IMR-90 (cell line): ENCODE data around the gene CYTH1. TPM values are rescaled to one million over a fixed set of nuclear protein-coding genes. Genes with fewer than 3 reads are reported as not detected.
A peak's percentile ranks its signal among the peaks of the same experiment; 100 is the strongest.

Experiments
- ATAC-seq: fragments of 200-7000 bp; cut with Tn5 transposase; 2 replicates; pipeline ENCODE4 v1.9.1; 2020; ENCODE audit warnings: low read depth, mild to moderate bottlenecking, moderate library complexity
- BruUV-seq: library from RNA; stranded (reverse); fragments of 400-500 nt; replicated peaks from 2 replicates; lab custom pipeline; 2021; lab: Mats Ljungman, UMichigan
- CTCF ChIA-PET: fragments of 300-600 bp; formaldehyde crosslinking; extraction: SDS; loops from one replicate; lab custom pipeline; 2021; ENCODE audit warnings: antibody characterized with exemption; lab: Yijun Ruan, JAX
- POLR2A ChIA-PET: fragments of 300-600 bp; sonication (Branson Sonifier 250); formaldehyde crosslinking; loops from one replicate; lab custom pipeline; 2022; ENCODE audit warnings: antibody characterized with exemption; ENCODE audit not compliant: unreplicated experiment; lab: Charles Lee
- DNase-seq: peaks from one replicate; pipeline ENCODE4 v3.0.0; 2013
- H2AFZ ChIP-seq: replicated peaks from 2 replicates; pipeline ENCODE3; 2013; ENCODE audit warnings: low read length, mild to moderate bottlenecking; ENCODE audit not compliant: poor library complexity
- H2AK5ac ChIP-seq: 2 replicates; pipeline ENCODE4 v1.6.1; 2013; ENCODE audit warnings: low read depth, low read length, inconsistent platforms
- H2AK9ac ChIP-seq: replicated peaks from 2 replicates; pipeline ENCODE3; 2013; ENCODE audit warnings: mild to moderate bottlenecking, low read depth, low read length, moderate library complexity; ENCODE audit not compliant: poor library complexity
- H2BK120ac ChIP-seq: 2 replicates; pipeline ENCODE4 v1.6.1; 2013; ENCODE audit warnings: low read depth, low read length, inconsistent platforms
- H2BK15ac ChIP-seq: 3 replicates; pipeline ENCODE4 v1.6.1; 2013; ENCODE audit warnings: low read depth, low read length, inconsistent platforms
- H2BK20ac ChIP-seq: 2 replicates; pipeline ENCODE4 v1.6.1; 2013; ENCODE audit warnings: low read depth, mild to moderate bottlenecking, inconsistent platforms, low read length, moderate library complexity
- H2BK5ac ChIP-seq: 2 replicates; pipeline ENCODE4 v1.6.1; 2013; ENCODE audit warnings: mild to moderate bottlenecking, low read depth, low read length, inconsistent platforms; ENCODE audit not compliant: poor library complexity, severe bottlenecking
- H3K14ac ChIP-seq: replicated peaks from 2 replicates; pipeline ENCODE4 v1.6.1; 2013; ENCODE audit warnings: low read depth, low read length, inconsistent platforms
- H3K18ac ChIP-seq: 2 replicates; pipeline ENCODE4 v1.6.1; 2013; ENCODE audit warnings: low read depth, low read length, control low read depth
- H3K23ac ChIP-seq: 2 replicates; pipeline ENCODE4 v1.6.1; 2013; ENCODE audit warnings: low read depth, low read length, inconsistent platforms
- H3K27ac ChIP-seq: 2 replicates; pipeline ENCODE4 v1.5.1; 2013; ENCODE audit warnings: mild to moderate bottlenecking, control low read depth, low read length; ENCODE audit not compliant: insufficient read depth
- H3K27me3 ChIP-seq: 2 replicates; pipeline ENCODE4 v1.6.1; 2013; ENCODE audit warnings: low read length; ENCODE audit not compliant: control insufficient read depth, insufficient read depth
- H3K36me3 ChIP-seq: 2 replicates; pipeline ENCODE4 v1.6.1; 2013; ENCODE audit warnings: low read length, mixed read lengths; ENCODE audit not compliant: control insufficient read depth, insufficient read depth
- H3K4ac ChIP-seq: 2 replicates; pipeline ENCODE4 v1.6.1; 2013; ENCODE audit warnings: low read depth, low read length, inconsistent platforms
- H3K4me1 ChIP-seq: 2 replicates; pipeline ENCODE4 v1.6.1; 2013; ENCODE audit warnings: low read length, mixed read lengths; ENCODE audit not compliant: control insufficient read depth, insufficient read depth
- H3K4me2 ChIP-seq: 2 replicates; pipeline ENCODE4 v1.6.1; 2013; ENCODE audit warnings: low read depth, mild to moderate bottlenecking, control low read depth, low read length, moderate library complexity
- H3K4me3 ChIP-seq: 2 replicates; pipeline ENCODE4 v1.5.1; 2013; ENCODE audit warnings: low read depth, mild to moderate bottlenecking, control low read depth, low read length, moderate library complexity; ENCODE audit not compliant: insufficient read depth
- H3K56ac ChIP-seq: 2 replicates; pipeline ENCODE4 v1.6.1; 2013; ENCODE audit warnings: low read length, inconsistent platforms; ENCODE audit not compliant: insufficient read depth; ENCODE audit errors: extremely low read depth
- H3K79me1 ChIP-seq, 2 experiments: 2 replicates each; pipeline ENCODE4 v1.6.1; 2013; ENCODE audit warnings: low read length in 2 of 2, inconsistent platforms in 1 of 2, low read depth in 1 of 2
- H3K9ac ChIP-seq: 2 replicates; pipeline ENCODE4 v1.6.1; 2013; ENCODE audit warnings: low read depth, low read length, control low read depth
- H3K9me1 ChIP-seq: 2 replicates; pipeline ENCODE4 v1.6.1; 2013; ENCODE audit warnings: low read length, inconsistent platforms; ENCODE audit not compliant: insufficient read depth
- H3K9me3 ChIP-seq: 2 replicates; pipeline ENCODE4 v1.6.1; 2013; ENCODE audit warnings: low read length; ENCODE audit not compliant: control insufficient read depth, insufficient read depth
- H4K20me1 ChIP-seq: 2 replicates; pipeline ENCODE4 v1.6.1; 2013; ENCODE audit warnings: low read length, inconsistent platforms; ENCODE audit not compliant: insufficient read depth
- H4K5ac ChIP-seq: 2 replicates; pipeline ENCODE4 v1.6.1; 2013; ENCODE audit warnings: mild to moderate bottlenecking, low read depth, low read length, control low read depth
- H4K8ac ChIP-seq, 2 experiments: 2 replicates each; pipeline ENCODE4 v1.6.1; 2013; ENCODE audit warnings: low read depth in 2 of 2, low read length in 2 of 2, control low read depth in 1 of 2, inconsistent platforms in 1 of 2
- H4K91ac ChIP-seq: 2 replicates; pipeline ENCODE4 v1.6.1; 2013; ENCODE audit warnings: low read depth, low read length, inconsistent platforms; ENCODE audit not compliant: insufficient read depth
- BHLHE40 ChIP-seq: fragments of 150-350 bp; IDR thresholded peaks from 2 replicates; pipeline ENCODE4 v1.6.1; 2016; ENCODE audit warnings: mild to moderate bottlenecking, low read depth, low read length
- CEBPB ChIP-seq: IDR thresholded peaks from 2 replicates; pipeline ENCODE4 v1.6.1; 2012; ENCODE audit warnings: low read depth, low read length, improper control_type of control experiment
- CHD1 ChIP-seq: IDR thresholded peaks from 2 replicates; pipeline ENCODE4 v1.6.1; 2012; ENCODE audit warnings: low read depth, low read length, improper control_type of control experiment
- CTCF ChIP-seq: conservative IDR thresholded peaks from 2 replicates; pipeline ENCODE4 v1.5.1; 2012; ENCODE audit warnings: mild to moderate bottlenecking, low read depth, low read length, improper control_type of control experiment
- ELK1 ChIP-seq: fragments of 150-350 bp; IDR thresholded peaks from 2 replicates; pipeline ENCODE4 v1.6.1; 2016; ENCODE audit warnings: low read depth, mild to moderate bottlenecking, low read length, moderate library complexity, borderline replicate concordance
- FOS ChIP-seq: fragments of 150-350 bp; IDR thresholded peaks from 2 replicates; pipeline ENCODE4 v1.6.1; 2016; ENCODE audit warnings: low read depth, low read length
- MAFK ChIP-seq: IDR thresholded peaks from 2 replicates; pipeline ENCODE4 v1.6.1; 2012; ENCODE audit warnings: low read depth, low read length, improper control_type of control experiment
- MAZ ChIP-seq: IDR thresholded peaks from 2 replicates; pipeline ENCODE4 v1.6.1; 2012; ENCODE audit warnings: low read depth, mild to moderate bottlenecking, low read length, improper control_type of control experiment, moderate library complexity, borderline replicate concordance
- MXI1 ChIP-seq: IDR thresholded peaks from 2 replicates; pipeline ENCODE4 v1.6.1; 2012; ENCODE audit warnings: low read depth, mild to moderate bottlenecking, low read length, moderate library complexity, borderline replicate concordance
- NFE2L2 ChIP-seq: fragments of 150-350 bp; IDR thresholded peaks from 2 replicates; pipeline ENCODE4 v1.6.1; 2016; ENCODE audit warnings: low read depth, mild to moderate bottlenecking, low read length
- POLR2A ChIP-seq: IDR thresholded peaks from 2 replicates; pipeline ENCODE4 v1.6.1; 2012; ENCODE audit warnings: mild to moderate bottlenecking, low read depth, low read length
- RAD21 ChIP-seq: IDR thresholded peaks from 2 replicates; pipeline ENCODE4 v1.6.1; 2012; ENCODE audit warnings: low read length, improper control_type of control experiment
- RCOR1 ChIP-seq: IDR thresholded peaks from 2 replicates; pipeline ENCODE4 v1.6.1; 2012; ENCODE audit warnings: mild to moderate bottlenecking, low read length, improper control_type of control experiment; ENCODE audit not compliant: insufficient replicate concordance
- RFX5 ChIP-seq: IDR thresholded peaks from 2 replicates; pipeline ENCODE4 v1.8.0; 2012; ENCODE audit warnings: low read depth, mild to moderate bottlenecking, low read length, moderate library complexity
- SMC3 ChIP-seq: fragments of 150-350 bp; IDR thresholded peaks from 2 replicates; pipeline ENCODE4 v1.6.1; 2016; ENCODE audit warnings: low read depth, mild to moderate bottlenecking, antibody characterized with exemption, low read length, moderate library complexity
- USF2 ChIP-seq: fragments of 150-350 bp; IDR thresholded peaks from 2 replicates; pipeline ENCODE4 v1.6.1; 2017; ENCODE audit warnings: mild to moderate bottlenecking, antibody characterized with exemption, low read length, low read depth
- WGBS, 2 experiments: methylation state at CpG; one replicate each; pipeline versions ENCODE4 v1.1.5 to v1.1.7; 2013; ENCODE audit warnings: missing lambda C conversion rate in 2 of 2; ENCODE audit not compliant: insufficient read length in 1 of 2; ENCODE audit errors: extremely low coverage in 2 of 2; 5-methylcytosine and 5-hydroxymethylcytosine counted together
- dilution Hi-C: fragments of 300-500 bp; cut with HindIII; formaldehyde crosslinking; loops from one replicate; pipeline ENCODE4 v1.14.3; 2018; ENCODE audit warnings: low sequenced_read_pairs; ENCODE audit not compliant: unreplicated experiment
- in situ Hi-C: fragments of 300-500 bp; cut with MboI; formaldehyde crosslinking; loops from 3 replicates; pipeline ENCODE4 v1.14.3; 2019; ENCODE audit warnings: low sequenced_read_pairs, inconsistent platforms, mixed read lengths
- intact Hi-C: fragments of 100-400 bp; cut with micrococcal nuclease; formaldehyde crosslinking; loops from 2 replicates; pipeline ENCODE4 v1.10.0; 2022
- polyA plus RNA-seq, 3 experiments: library from polyadenylated mRNA; depleted of rRNA; stranded (reverse); fragments of >200 nt; gene quantifications; 2 replicates each; pipeline ENCODE4 v1.2.3, GENCODE V29; 2012; ENCODE audit warnings: low replicate concordance in 1 of 3
- total RNA-seq: library from RNA; depleted of rRNA; stranded (reverse); fragments of >200 nt; gene quantifications from 2 replicates; pipeline ENCODE4 v1.2.3, GENCODE V29; 2012

The CYTH1 gene
- total and polyA plus RNA-seq, 2 of the 4 experiments (the other 2 are of a cell fraction): 7.9 to 12.4 TPM

- Histone ChIP-seq H3K4me1 (peaks cover 5% of the 10 kb centered on the region), H3K14ac (no peak overlapping the region), H2AK9ac (no peak overlapping the region), H4K20me1 (peaks cover 20% of the 10 kb centered on the region), H3K36me3 (peaks cover 62% of the 10 kb centered on the region), H3K4me2 (no peak overlapping the region), H2BK120ac (no peak overlapping the region), H2AFZ (no peak overlapping the region), H4K8ac (no peak overlapping the region), H3K4ac (no peak overlapping the region), H2BK20ac (no peak overlapping the region), H2AK5ac (no peak overlapping the region), H2BK15ac (no peak overlapping the region), H3K27me3 (no peaks in the 10 kb centered on the region), H3K9me1 (peaks cover 18% of the 10 kb centered on the region), H3K9me3 (no peaks in the 10 kb centered on the region), H3K56ac (no peak overlapping the region), H4K5ac (no peak overlapping the region), H3K79me1 (peaks cover 9 to 63% of the 10 kb centered on the region in 2 experiments; a peak in 3 of 4 replicates), H3K23ac (no peak overlapping the region), H2BK5ac (no peak overlapping the region), H3K9ac (no peak overlapping the region), H4K91ac (no peak overlapping the region), H3K4me3 (no peak overlapping the region), H3K18ac (no peak overlapping the region), H3K27ac (peak overlapping the region; percentile 27; the same call in 1 of the 2 replicates)
- dilution Hi-C loops (no loop called here), in situ Hi-C loops (no loop called here), intact Hi-C loops (no loop called here)
- no TSS peak for BruUV-seq
- DNase-seq (no peak), ATAC-seq (no peak)
- TF ChIP-seq CEBPB (no peak), MXI1 (no peak), ELK1 (no peak), NFE2L2 (no peak), BHLHE40 (no peak), MAFK (no peak), FOS (no peak), SMC3 (no peak), USF2 (no peak), CTCF (no peak), RAD21 (no peak), RCOR1 (no peak), RFX5 (no peak), POLR2A (no peak), CHD1 (no peak), MAZ (no peak)
- ChIA-PET CTCF (no interaction called here), POLR2A (no interaction called here)
- WGBS, 2 experiments: 100% methylated on average over 1 of the region's 11 CpGs; no CpG with 5 or more reads in 1 of the 2 experiments
These were observed 15.1 kb upstream of the CYTH1 start for GRCh38 chr17:78797213-78797612.
